ENCODE results near the gene B9D1. TPM values are rescaled to one million over a fixed set of nuclear protein-coding genes. Genes with fewer than 3 reads are reported as not detected.

Gene B9D1
- total RNA-seq, 1 experiment from 2014 or later = 11.5 TPM

- H3K36me3 Mint-ChIP-seq (ENCODE audit: insufficient read depth, unreplicated experiment) = peaks cover 51% of the 10 kb centered on the region
- ChIA-PET POLR2A (interaction anchor here (0.7 to 1.8 kb wide), 4 partner anchors 9 to 300 kb away, joined by 7 to 30 read pairs (median 11); partner anchors contain the start of gene B9D1), CTCF (interaction anchor here (1.2 to 2.5 kb wide), 3 partner anchors 12 to 271 kb away, joined by 4 to 69 read pairs (median 10); partner anchors contain the start of genes ALDH3A2 and B9D1)
- Histone ChIP-seq H3K9me3 (no peaks in the 10 kb centered on the region), H3K36me3 (ENCODE audit: control insufficient read depth, insufficient read depth, low read length) (no peaks in the 10 kb centered on the region; the same call in 1 of the 2 replicates), H3K4me1 (peaks cover 11% of the 10 kb centered on the region), H3K27me3 (replicated peaks; ENCODE audit: control insufficient read depth, insufficient read depth, low read length) (no peaks in the 10 kb centered on the region), H3K4me3 (ENCODE audit: low read depth, low read length) (peak overlapping the region; percentile 61)
- H3K4me3 Mint-ChIP-seq (ENCODE audit: unreplicated experiment) = peak overlapping the region; percentile 99
- H3K27me3 Mint-ChIP-seq (ENCODE audit: insufficient read depth, unreplicated experiment) = no peaks in the 10 kb centered on the region
- TF ChIP-seq CTCF (IDR thresholded peaks at IDR 0.05; ENCODE audit: insufficient read depth in 1 of 2, low read depth in 1 of 2, low read length in 1 of 2, severe bottlenecking in 1 of 2, unreplicated experiment in 1 of 2) = no peak
- peak in 1 of 2 experiments; percentile 28 for DNase-seq
- H3K4me1 Mint-ChIP-seq (ENCODE audit: low read depth, unreplicated experiment) = peaks cover 6% of the 10 kb centered on the region
- H3K9me3 Mint-ChIP-seq (ENCODE audit: unreplicated experiment) = no peaks in the 10 kb centered on the region
- H3K27ac Mint-ChIP-seq (ENCODE audit: unreplicated experiment) = peak overlapping the region; percentile 96
- intact Hi-C loops (cut with micrococcal nuclease; ENCODE audit: unreplicated experiment) = loop anchor here (5.0 kb wide), 2 partner anchors 55 to 70 kb away; no protein-coding TSS in a partner anchor
- BruUV-seq (replicated peaks) = no TSS peak
These were observed 14.3 kb upstream of the B9D1 start for GRCh38 chr17:19376811-19377210.

DNA sequence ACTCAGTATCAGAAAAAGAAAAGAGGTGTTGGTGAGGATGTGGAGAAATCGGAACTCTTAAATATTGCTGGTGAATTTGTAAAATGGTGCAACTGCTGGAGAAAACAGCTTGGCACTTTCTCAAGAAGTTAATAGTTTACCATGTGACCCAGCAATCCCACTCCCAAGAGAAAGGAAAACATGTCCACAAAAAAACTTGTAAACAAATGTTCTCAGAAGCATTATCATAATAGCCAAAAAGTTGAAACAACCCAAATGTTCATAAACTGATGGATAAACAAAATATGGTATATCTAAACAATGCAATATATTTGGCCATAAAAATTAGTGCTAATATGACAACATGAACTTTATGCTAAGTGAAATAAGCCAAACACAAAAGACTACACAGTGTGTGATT lies 13.2 kb upstream of the B9D1 start:
- no peaks in the 10 kb centered on the region for H3K27me3 Mint-ChIP-seq (ENCODE audit: insufficient read depth, unreplicated experiment)
- ChIA-PET POLR2A (no interaction called here), CTCF (no interaction called here)
- Histone ChIP-seq H3K4me3 (ENCODE audit: low read depth, low read length) (no peak overlapping the region), H3K9me3 (no peaks in the 10 kb centered on the region), H3K4me1 (peaks cover 11% of the 10 kb centered on the region), H3K27me3 (replicated peaks; ENCODE audit: control insufficient read depth, insufficient read depth, low read length) (no peaks in the 10 kb centered on the region), H3K36me3 (ENCODE audit: control insufficient read depth, insufficient read depth, low read length) (no peaks in the 10 kb centered on the region; the same call in 1 of the 2 replicates)
- H3K4me3 Mint-ChIP-seq (ENCODE audit: unreplicated experiment) = peak overlapping the region; percentile 99
- H3K36me3 Mint-ChIP-seq (ENCODE audit: insufficient read depth, unreplicated experiment) = peaks cover 41% of the 10 kb centered on the region
- H3K4me1 Mint-ChIP-seq (ENCODE audit: low read depth, unreplicated experiment) = peaks cover 6% of the 10 kb centered on the region
- no peak for TF ChIP-seq CTCF (IDR thresholded peaks at IDR 0.05; ENCODE audit: insufficient read depth in 1 of 2, low read depth in 1 of 2, low read length in 1 of 2, severe bottlenecking in 1 of 2, unreplicated experiment in 1 of 2)
- intact Hi-C loops (cut with micrococcal nuclease; ENCODE audit: unreplicated experiment) = loop anchor here (5.0 kb wide), 2 partner anchors 57 to 72 kb away; no protein-coding TSS in a partner anchor
- no TSS peak for BruUV-seq (replicated peaks)
- H3K27ac Mint-ChIP-seq (ENCODE audit: unreplicated experiment) = no peak overlapping the region
- H3K9me3 Mint-ChIP-seq (ENCODE audit: unreplicated experiment) = no peaks in the 10 kb centered on the region
- no peak for DNase-seq

DNA sequence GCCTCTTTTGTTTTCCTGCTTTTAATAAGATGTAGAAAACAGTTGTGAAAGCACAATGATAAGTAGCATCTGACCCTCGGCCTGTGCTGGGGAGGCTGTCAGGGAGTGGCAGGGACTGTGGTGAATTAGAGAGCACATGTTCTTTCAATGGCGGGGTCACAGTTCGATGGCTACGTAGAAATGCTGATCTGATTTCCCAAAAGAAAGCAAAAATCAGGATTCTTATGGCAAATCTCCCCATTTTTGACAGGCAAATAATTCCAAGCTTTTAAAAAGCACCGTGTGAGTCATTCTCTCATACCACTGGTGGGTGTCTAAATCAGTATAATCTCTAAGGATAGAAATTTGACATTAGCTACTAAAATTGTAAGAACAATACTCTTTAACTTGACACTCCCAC lies 11.6 kb upstream of the B9D1 start:
- Histone ChIP-seq H3K36me3 (ENCODE audit: control insufficient read depth, insufficient read depth, low read length) (no peaks in the 10 kb centered on the region), H3K4me3 (ENCODE audit: low read depth, low read length) (no peak overlapping the region), H3K27me3 (replicated peaks; ENCODE audit: control insufficient read depth, insufficient read depth, low read length) (no peaks in the 10 kb centered on the region), H3K4me1 (peaks cover 7% of the 10 kb centered on the region; the same call in 1 of the 2 replicates), H3K9me3 (no peaks in the 10 kb centered on the region)
- intact Hi-C loops (cut with micrococcal nuclease; ENCODE audit: unreplicated experiment) = no loop called here
- H3K27ac Mint-ChIP-seq (ENCODE audit: unreplicated experiment) = no peak overlapping the region
- H3K36me3 Mint-ChIP-seq (ENCODE audit: insufficient read depth, unreplicated experiment) = peaks cover 26% of the 10 kb centered on the region
- no peaks in the 10 kb centered on the region for H3K27me3 Mint-ChIP-seq (ENCODE audit: insufficient read depth, unreplicated experiment)
- ChIA-PET POLR2A (no interaction called here), CTCF (no interaction called here)
- H3K4me1 Mint-ChIP-seq (ENCODE audit: low read depth, unreplicated experiment) = peaks cover 7% of the 10 kb centered on the region
- H3K9me3 Mint-ChIP-seq (ENCODE audit: unreplicated experiment) = no peaks in the 10 kb centered on the region
- no peak for DNase-seq
- H3K4me3 Mint-ChIP-seq (ENCODE audit: unreplicated experiment) = no peak overlapping the region
- no TSS peak for BruUV-seq (replicated peaks)
- no peak for TF ChIP-seq CTCF (IDR thresholded peaks at IDR 0.05; ENCODE audit: insufficient read depth in 1 of 2, low read depth in 1 of 2, low read length in 1 of 2, severe bottlenecking in 1 of 2, unreplicated experiment in 1 of 2)

Data from Caco-2 (cell line).